HK-2 (cell line): ENCODE data around the gene MTA3.

Source experiments
- DNase-seq: peaks from one replicate; pipeline ENCODE4 v3.0.0-alpha.2; 2018; ENCODE audit not compliant: unreplicated experiment

Gene MTA3

GRCh38 chr2:42762823-42763804 lies 194.7 kb downstream of the MTA3 start:
- DNase-seq: no peak

GRCh38 chr2:42764096-42764495 lies 195.7 kb downstream of the MTA3 start, which contains the start of gene OXER1:
TSS of gene OXER1 (minus strand) at chr2:42764135. CDS start at chr2:42764062, 73 bp downstream.
- DNase-seq: no peak

GRCh38 chr2:42764901-42765300 lies 196.5 kb downstream of the MTA3 start:
- no peak for DNase-seq

GRCh38 chr2:42765686-42766085 lies 197.3 kb downstream of the MTA3 start:
- DNase-seq: no peak

GRCh38 chr2:42767080-42767898 lies 198.9 kb downstream of the MTA3 start:
- no peak for DNase-seq

- DNase-seq: no peak
Observed at GRCh38 chr2:42767899-42768705, 199.7 kb downstream of the MTA3 start.

GRCh38 chr2:42768706-42769256 lies 200.3 kb downstream of the MTA3 start:
- DNase-seq: no peak

- no peak for DNase-seq
Observed at GRCh38 chr2:42769583-42770287, 201.3 kb downstream of the MTA3 start.

GRCh38 chr2:42770288-42771131 lies 202.1 kb downstream of the MTA3 start:
- peak; percentile 11 for DNase-seq

GRCh38 chr2:42771546-42772153 lies 203.2 kb downstream of the MTA3 start:
- DNase-seq: no peak

GRCh38 chr2:42775186-42775585 lies 206.8 kb downstream of the MTA3 start:
- DNase-seq: no peak

- DNase-seq: no peak
Observed at GRCh38 chr2:42775810-42776209, 207.4 kb downstream of the MTA3 start.

GRCh38 chr2:42777883-42778805 lies 209.7 kb downstream of the MTA3 start:
- DNase-seq: peak; percentile 15

- DNase-seq: no peak
Observed at GRCh38 chr2:42781181-42781580, 212.7 kb downstream of the MTA3 start.

GRCh38 chr2:42783511-42783910 lies 215.1 kb downstream of the MTA3 start:
- DNase-seq: no peak

- DNase-seq: no peak
Observed at GRCh38 chr2:42784204-42784880, 215.9 kb downstream of the MTA3 start.

GRCh38 chr2:42786561-42787345 lies 218.3 kb downstream of the MTA3 start:
- DNase-seq: no peak
